ENCODE data around the gene SHISAL2A.

Gene SHISAL2A

GRCh38 chr1:52660807-52661206 lies 27.8 kb downstream of the SHISAL2A start:
- no peak overlapping the region for H3K4me3 ChIP-seq (ENCODE audit: control insufficient read depth, low read depth, low read length)
- DNase-seq (ENCODE audit: low read depth): no peak
- TF ChIP-seq CTCF (IDR thresholded peaks at IDR 0.05; ENCODE audit: control insufficient read depth, insufficient read depth, low read depth, low read length, missing control alignments): no peak

DNA sequence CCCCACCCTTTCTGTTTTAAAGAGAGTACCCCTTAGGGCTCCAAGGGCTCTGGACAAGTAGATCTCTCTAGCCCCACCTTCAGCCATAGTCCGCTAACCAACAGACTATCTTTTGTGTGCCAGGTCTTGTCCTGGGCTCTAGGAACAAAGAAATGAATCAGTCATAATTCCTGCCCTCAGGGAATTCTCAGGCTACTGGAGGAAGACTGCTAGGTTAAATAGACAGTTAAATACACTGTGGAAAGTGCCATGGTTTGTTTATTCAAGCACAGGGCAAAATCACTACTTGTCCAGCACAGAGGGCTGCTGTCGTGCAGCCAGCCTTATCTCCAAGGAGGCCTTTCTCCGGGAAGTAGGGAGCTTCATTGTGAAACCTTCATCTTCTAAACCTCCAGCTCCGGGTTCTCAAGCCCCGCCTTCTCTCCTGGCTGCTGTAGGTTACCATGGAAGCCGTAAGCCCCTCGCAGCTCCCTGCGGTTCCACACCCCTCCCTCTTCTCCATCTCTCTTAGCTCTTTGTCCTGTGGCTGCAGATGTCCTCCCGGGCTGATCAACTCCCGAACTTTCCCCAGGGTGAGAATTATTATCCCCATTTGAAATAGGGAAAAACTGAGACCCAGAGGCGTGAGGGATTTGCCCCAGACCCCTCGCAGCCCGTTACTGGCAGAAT lies 29.8 kb downstream of the SHISAL2A start:
- DNase-seq (ENCODE audit: low read depth): peak; percentile 43
- H3K4me3 ChIP-seq (ENCODE audit: control insufficient read depth, low read depth, low read length): no peak overlapping the region
- TF ChIP-seq CTCF (IDR thresholded peaks at IDR 0.05; ENCODE audit: control insufficient read depth, insufficient read depth, low read depth, low read length, missing control alignments): no peak

DNA sequence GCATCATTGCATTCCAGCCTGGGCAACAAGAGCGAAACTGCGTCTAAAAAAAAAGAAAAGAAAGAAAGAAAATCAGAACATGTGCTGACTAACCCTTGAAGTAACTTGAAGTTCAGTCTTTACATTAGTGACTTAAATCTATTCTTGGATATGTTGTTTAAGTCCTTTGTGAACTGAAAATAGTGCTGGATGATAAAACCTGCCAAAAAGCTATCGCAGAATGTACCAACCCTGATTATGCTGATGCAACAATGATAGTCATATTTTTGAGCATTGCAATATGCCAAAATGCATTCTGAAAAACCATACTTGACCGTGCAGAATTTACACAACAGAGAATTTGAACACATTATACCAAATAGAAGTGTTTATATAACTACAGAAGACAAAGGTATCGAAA lies 30.7 kb downstream of the SHISAL2A start:
- DNase-seq (ENCODE audit: low read depth): no peak
- TF ChIP-seq CTCF (IDR thresholded peaks at IDR 0.05; ENCODE audit: control insufficient read depth, insufficient read depth, low read depth, low read length, missing control alignments): no peak
- H3K4me3 ChIP-seq (ENCODE audit: control insufficient read depth, low read depth, low read length): no peak overlapping the region

- no peak for DNase-seq (ENCODE audit: low read depth)
- H3K4me3 ChIP-seq (ENCODE audit: control insufficient read depth, low read depth, low read length): no peak overlapping the region
- no peak for TF ChIP-seq CTCF (IDR thresholded peaks at IDR 0.05; ENCODE audit: control insufficient read depth, insufficient read depth, low read depth, low read length, missing control alignments)
Measured at GRCh38 chr1:52665006-52665941, 32.3 kb downstream of the SHISAL2A start.

- no peak for DNase-seq (ENCODE audit: low read depth)
- no peak overlapping the region for H3K4me3 ChIP-seq (ENCODE audit: control insufficient read depth, low read depth, low read length)
- TF ChIP-seq CTCF (IDR thresholded peaks at IDR 0.05; ENCODE audit: control insufficient read depth, insufficient read depth, low read depth, low read length, missing control alignments): no peak
Measured at GRCh38 chr1:52667290-52667689, 34.3 kb downstream of the SHISAL2A start.

DNA sequence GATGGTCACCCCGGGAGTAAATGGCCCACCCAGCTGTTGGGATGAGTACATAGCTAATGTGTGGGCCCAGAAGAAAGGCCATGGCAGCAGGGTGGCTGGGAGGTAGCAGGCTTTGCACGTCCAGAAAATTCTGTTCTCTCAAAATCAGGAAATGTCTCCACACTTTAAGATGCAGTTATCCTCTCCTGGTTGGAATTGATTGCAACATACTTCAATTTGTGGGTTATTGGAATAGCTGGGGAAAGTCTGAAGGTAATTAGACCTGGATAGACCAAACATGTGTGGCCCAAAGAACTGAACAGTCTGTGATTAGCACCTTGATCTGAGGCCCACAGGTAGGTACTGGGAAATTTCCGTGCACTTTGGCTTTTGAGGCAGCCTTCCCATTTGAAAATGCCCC lies 35.0 kb downstream of the SHISAL2A start:
- H3K4me3 ChIP-seq (ENCODE audit: control insufficient read depth, low read depth, low read length): no peak overlapping the region
- no peak for DNase-seq (ENCODE audit: low read depth)
- no peak for TF ChIP-seq CTCF (IDR thresholded peaks at IDR 0.05; ENCODE audit: control insufficient read depth, insufficient read depth, low read depth, low read length, missing control alignments)
